ENCODE measurements around the gene LIME1.

- no peak for TF ChIP-seq CTCF (IDR thresholded peaks at IDR 0.05 in 8 of 11, conservative IDR thresholded peaks at IDR 0.05 in 3 of 11)
- peak in 1 of 3 donors; percentile 35 for TF ChIP-seq POLR2AphosphoS5 (IDR thresholded peaks at IDR 0.05)
Measured at GRCh38 chr20:63694584-63695423, 41.7 kb upstream of the LIME1 start.
